HG03571 (cell line): ENCODE data around the gene MRPS34.
"Not testable (repeated sequence)": the region's sequence is repeated elsewhere in the genome, so short reads cannot be mapped to it uniquely, and the experiment has no call there.

Source experiments
- ATAC-seq: cut with Tn5 transposase; IDR thresholded peaks from one replicate; pipeline ENCODE4 v1.9.1; 2021; ENCODE audit not compliant: unreplicated experiment

The MRPS34 gene

DNA sequence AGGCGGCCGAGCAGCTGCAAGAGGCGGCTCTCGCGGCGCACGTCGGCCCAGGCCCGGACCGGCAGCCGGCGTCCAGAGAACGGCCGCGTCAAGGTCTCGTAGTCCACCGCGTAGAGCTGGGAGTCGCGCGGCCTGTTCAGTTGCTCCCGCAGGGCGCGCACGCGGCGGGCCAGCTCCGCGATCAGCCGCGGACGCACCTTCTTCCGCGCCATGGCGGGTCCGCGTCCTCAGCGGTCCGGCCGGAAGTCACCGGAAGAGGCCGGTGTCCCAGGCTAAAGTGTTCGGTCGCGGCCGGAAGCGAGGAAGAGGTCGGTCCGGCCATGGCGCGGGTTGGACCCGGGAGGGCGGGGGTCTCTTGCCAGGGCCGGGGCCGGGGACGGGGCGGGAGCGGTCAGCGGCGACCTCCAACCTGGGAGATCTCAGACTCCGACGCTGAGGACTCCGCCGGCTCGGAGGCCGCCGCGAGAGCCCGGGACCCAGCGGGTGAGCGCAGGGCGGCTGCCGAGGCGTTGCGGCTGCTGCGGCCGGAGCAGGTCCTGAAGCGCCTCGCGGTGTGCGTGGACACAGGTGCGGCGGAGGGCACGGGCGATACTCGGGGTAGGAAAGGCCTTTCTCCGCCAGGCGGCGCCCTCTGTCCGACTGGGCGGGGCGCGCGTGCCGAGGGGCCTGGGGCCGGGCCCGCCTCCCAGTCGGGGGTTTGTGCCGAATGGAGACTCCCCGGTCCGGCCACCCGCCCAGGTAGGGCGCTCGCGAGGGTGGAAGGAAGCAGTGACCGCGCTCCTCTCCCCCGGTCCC, at the start of gene MRPS34:
Gene MRPS34, minus strand, starts transcription at position 227 of the 795 bp plus-strand sequence. Its CDS starts 15 bp downstream, at position 212.
- peak; percentile 40 for ATAC-seq

DNA sequence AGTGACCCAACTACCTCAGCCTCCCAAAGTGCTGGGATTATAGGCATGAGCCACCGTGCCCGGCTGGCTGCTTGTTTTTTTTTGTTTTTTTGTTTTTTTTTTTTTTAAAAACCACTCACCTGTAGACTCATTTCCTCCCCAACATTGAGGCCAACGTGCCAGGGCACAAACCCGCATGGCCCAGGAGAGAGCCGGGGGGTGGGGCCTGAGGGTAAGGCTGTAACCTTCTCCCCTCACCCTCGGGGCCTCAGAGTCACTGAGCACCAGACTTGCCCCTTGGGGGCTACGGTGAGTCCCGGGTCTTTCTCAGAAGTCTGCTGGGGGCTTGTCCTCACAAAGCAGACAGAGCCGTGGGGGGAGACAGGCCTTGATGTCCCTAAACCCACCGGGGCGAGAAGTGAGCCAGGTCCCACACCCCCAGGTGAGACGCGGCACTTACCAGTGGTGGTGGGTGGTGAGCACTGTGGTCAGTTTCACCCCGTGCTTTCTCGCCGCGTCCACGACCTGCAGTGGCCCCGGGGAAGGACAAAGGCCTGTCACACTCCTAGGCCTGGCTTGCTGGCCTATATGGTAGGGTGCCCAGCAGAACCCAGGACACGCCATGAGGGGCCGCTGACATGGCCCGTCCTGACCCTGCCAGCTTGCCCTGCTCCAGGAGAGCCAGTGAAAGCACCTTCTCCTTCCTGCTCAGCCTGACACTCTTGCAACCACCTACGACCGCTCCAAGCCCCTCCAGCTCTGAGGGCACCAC, 49.1 kb upstream of the MRPS34 start:
- ATAC-seq, result no peak

DNA sequence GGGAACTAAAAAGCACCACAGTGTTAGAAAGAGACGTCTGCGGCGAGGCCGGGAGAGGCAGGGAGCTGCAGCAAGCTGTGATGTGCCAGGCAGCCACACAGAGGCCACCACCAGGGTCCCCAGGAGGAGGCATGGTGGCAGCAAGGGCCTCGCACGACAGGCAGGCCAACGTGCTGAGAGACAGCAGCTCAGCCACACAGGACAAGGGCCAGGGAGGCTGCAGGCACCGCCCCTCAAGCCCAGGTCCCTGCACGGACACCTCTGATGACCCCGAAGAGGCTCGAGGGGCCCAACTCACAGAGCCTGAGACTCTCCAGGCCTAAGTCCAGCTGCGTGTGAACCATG, 48.0 kb upstream of the MRPS34 start:
- no peak for ATAC-seq

DNA sequence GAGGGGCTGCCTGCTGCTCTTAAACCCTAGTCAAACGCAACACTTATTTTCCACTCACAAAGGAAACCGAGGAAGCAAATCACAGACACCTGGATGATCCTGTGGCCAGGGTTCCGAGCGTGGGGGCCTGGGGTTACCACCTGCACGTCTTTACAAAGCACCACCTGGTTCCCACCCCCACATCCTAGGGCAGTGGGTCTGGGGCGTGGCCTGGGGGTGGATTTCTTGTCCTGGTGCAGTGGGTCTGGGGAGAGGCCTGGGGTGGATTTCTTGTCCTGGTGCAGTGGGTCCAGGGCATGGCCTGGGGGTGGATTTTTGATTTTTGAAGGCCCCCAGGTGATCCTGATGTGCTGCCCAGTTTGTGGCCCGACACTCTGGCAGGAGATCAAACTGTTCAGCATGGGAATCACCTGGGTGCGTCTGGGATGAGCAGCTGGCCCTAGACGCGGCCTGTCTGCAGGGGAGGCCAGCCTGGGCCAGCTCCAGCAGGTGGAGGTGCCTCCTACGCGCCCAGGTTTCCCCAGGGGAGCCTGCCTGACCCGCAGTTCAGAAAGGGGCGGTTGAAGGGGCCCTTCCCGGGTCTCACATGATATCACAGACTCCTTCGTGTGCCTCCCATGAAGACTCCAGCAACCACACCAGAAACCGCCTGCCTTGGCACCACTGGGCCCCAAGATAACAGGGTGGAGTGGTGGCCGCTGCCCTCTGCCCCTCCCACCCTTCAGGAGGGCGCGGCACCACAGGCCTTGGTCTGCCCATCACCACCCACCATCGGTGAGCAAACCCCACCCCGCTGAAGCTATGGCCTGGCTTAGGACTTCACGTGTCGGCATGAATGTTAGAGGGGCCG, 47.4 kb upstream of the MRPS34 start:
- ATAC-seq, result no peak

DNA sequence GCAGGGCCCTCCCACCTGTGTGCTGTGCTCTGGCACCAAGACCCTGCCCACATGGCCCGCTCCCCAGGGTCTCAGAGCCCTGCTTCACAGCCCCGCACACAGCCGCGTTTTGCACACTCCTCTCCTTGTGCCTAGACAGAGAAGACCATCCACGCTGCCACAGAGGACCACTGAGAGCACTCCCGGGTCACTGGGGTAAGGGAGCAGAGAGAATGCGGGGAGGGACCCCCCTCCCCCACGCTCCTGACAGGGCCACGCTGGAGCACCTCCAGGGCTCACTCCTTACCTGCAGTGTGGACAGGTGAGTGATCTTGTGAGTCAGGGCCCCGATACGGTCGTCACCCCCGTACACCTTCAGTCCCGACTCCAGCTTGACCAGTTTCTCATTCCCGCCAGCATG, 46.7 kb upstream of the MRPS34 start:
- ATAC-seq, result no peak

DNA sequence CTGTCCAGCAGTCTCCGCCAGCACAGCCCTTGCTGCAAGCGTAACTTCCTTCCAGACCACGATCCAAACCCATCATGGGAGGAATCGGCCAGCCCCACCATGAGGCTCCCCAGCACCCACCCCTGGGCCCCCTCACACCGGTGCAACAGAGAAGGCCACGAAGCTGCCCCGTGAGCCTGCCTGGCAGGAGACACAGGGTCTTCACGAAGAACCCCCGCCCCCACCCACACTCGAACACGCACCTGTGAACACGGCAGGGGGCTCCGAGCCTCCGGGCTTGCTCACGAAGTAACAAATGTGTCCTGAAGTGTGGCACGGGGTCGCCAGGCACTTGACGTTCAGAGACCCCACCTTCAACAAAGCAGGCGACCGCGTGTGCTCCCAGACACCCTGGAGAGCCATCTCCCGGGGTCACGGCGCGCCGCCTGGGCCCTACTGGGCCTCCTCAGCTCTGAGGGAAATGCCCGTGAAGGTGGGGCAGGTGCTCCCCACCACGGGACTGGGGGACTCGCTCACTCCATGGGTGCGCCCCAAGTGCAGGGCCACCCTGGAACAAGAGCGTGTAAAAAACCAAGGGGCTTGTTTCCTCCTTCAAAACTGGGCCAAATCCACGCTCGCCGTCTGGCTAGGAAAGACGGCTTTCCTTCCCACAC, 46.1 kb upstream of the MRPS34 start:
- no peak for ATAC-seq

DNA sequence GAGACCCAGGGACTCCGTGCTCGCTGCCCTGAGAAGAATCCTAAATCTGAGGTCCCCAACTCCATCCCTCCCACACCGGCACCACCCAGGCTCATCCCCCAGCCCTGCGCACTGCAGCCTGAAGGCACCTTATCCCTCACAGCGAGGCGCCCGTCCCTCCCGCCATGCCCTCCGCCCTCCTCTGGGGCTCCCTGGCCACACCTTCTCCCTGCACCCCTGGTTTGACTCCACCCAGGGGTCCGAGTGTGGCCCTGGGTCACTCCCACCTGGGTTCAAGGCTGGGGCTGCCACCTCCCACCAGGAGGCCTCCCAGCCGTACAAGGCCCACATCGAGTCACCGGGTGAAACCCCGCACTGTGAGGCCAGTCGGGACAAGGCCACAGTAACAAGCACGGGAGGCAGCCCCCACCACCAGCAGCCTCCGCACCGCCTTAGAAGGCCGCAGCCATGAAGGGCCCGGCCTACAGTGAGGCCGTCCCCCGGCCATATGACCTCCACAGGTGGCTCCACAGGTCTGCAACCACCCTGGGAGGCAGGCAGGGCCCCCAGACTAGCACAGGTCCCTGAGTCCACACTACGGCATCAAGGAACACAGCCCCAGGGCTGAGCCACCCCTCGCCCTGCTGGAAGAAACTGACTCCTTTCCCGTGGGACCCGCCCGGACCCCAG, 45.4 kb upstream of the MRPS34 start:
- ATAC-seq, result no peak

DNA sequence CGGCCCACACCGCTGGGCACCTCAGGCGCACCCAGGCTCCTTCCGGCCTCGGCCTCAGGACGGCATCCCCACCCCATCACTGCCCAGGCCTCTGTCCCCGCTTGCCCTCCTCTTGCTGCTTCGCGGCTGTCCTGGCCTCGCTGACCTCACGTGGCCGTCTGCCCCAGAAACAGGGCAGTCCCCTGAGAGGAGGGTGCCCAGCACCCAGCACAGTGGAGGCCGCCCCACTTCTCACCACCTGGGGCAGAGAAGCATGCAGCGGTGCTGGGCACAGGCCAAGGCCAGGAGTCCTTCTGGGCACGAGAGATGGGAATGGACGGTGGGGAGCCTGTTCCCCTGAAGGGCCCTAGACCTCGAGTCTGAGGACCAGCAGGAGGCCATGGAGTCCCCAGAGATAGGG, 44.8 kb upstream of the MRPS34 start:
- ATAC-seq, result no peak

DNA sequence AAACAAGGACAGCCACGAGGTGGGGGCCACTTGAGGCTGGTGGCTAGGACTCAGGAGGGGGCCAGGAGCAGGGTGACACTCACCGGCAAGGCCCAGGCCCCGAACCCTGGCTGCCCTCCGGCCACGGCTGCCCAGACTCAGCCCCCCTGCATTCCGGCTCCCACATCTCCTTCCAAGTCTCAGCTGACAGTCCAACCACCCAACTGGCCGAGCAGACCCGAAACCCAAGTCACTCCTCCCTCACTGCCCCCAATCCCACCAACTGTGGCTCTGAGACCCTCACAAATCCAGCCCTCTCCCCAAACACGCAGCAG, 44.3 kb upstream of the MRPS34 start:
- no peak for ATAC-seq

DNA sequence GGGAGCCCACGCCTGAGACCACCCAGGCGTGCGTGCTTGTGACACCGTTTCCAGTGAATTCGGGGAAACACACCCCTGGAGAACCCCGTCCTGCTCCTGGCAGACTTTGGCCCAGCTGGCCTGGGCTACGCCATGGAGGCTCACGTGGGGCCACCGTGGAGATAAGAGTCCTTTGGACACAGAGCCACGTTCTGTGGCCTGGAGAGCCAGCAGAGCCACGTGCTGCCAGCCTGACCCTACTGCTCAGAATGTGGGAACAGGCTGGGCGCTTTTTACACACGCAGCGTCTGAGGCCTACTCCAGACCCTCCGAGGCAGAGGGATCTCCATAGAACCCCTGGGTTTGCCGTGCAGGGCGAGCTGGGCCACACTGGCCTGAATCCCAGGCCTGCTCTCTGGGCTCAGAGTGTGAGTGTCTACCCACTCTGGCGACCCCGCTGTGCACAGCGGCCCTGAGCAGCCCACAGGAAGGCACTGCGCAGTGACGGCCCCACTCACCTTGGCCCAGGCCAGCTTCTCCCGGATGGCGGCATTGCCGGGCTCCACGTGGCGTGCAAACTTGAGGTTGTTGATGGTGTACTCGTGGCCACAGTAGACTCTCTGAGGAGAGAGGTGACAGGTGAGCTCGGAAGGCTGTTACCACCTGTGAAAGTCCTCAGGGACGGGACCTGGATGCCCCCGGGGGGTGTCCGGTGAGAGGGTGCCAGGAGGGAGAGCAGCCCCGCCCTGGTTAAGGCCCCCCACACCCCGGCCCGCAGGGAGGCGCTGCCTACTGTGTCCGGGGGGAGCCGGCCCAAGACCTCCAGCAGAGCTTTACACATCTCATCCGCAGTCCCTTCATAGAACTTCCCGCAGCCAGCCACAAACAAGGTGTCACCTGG, 43.7 kb upstream of the MRPS34 start:
- ATAC-seq, result no peak

DNA sequence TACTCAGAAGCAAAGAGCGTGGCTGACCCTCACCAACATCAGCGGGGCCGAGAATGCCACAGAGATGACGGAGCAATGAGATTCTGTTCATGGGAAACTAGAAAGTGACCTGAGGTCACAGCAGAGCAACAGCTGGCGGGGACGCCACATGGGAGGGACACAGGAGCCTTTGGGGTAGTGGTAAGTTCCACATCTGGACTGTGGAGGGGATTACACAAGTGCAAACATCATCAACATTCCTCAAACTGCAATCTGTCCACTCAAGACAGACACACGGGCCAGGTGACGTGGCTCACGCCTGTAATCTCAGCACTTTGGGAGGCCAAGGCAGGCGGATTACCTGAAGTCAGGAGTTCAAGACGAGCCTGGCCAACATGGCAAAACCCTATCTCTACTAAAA, 42.5 kb upstream of the MRPS34 start:
- no peak for ATAC-seq

DNA sequence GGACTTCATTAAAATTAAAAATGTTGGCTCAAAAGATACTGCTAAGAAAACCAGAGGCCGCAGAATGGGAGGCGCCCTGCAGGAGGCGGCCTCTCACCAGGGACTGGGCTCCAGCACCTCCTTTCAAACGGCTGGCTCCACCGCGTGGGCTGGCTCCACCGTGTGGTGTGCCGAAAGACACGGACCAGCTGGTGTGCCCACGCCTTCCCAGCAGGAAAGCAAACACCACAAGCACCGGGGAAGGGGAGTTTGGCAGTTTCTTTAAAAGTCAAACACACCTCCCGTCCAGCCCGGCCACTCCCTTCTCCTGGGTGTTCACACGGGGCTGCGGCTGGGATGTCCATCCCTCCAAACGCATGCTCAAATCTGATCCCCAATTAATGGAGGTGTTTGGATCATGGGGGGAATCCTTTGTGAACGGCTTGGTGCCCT, 39.8 kb upstream of the MRPS34 start:
- ATAC-seq, result no peak

DNA sequence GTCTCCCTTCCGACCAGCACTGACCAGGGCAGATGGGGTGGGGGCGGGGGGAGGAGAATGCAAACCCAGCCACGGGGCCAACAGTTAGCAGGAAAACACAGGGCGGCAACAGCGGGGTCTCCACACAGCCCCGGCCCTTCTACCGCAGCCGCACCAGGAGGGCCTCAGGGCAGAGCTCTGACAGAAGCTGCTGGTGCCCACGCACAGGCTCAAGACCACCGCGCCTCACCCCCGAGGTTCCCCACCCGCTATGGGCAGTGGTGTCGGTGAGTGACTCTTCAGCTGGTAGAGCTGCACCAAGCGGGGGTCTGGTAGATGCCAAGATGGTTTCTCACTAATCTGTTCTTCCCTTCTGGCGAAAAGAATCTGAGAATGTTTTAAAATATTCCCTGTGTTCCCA, 37.6 kb upstream of the MRPS34 start:
- no peak for ATAC-seq

DNA sequence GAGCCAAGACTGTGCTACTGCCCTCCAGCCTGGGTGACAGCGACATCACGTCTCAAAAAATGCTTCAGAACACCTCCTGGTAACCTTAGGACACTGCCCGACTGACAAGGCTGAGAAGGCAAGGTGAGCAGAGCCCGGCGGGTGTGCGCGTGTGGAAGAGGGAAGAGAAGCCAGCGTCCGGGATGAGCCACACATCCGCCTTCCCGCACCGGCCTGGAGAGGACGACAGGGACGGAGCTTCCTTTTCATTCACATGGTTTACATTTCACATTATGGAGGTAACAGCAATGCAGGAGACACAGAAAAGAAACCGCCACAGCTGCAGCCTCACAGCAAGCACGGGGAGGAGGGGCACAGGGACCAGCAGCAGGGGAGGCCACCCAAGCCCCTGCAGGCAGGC, 37.2 kb upstream of the MRPS34 start:
- ATAC-seq, result no peak

DNA sequence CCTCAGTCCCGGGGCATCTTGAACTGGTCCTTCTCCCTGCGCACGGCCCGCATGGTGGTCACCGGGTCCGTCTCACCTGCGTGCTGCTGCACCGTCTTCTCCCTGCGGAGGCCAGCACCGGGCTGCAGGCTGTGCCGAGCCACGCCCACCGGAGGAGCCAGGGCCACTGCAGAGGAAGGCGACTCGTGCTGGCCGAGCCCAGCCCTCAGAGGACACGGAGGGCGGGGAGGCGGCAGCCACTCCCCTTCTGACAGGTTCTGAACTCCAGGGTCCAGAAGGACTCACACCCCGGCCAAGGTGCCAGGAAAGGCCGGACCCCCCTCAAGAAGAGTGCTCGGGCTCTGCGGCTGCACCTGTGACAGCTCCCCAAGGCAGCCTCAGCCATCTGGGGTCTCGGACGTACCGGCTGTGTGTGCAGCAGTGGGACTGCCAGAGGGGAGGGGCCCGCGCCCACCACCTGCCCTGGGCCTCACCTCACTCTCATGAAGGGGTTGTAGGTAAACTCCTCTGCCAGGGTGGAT, 36.4 kb upstream of the MRPS34 start:
- ATAC-seq, result no peak

DNA sequence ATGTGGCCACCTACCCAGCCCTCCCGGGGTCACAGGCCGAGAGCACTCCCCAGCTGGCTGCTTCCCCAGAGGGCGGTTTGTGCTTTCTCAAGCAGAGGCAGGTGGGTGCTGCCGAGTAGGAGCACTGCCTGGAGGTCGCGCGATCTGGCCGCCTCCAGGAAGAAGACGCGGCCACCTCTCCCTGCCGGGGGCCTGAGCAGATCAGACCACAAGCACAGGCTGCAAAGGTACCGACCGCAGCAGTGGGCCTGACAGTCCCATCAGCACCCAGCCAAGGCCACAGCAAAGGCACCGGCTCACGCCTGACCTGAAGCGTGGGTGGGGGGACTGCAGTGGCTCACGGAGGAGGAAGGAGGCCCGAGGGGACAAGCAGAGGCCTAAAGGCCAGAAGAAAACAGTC, 35.8 kb upstream of the MRPS34 start:
- no peak for ATAC-seq

DNA sequence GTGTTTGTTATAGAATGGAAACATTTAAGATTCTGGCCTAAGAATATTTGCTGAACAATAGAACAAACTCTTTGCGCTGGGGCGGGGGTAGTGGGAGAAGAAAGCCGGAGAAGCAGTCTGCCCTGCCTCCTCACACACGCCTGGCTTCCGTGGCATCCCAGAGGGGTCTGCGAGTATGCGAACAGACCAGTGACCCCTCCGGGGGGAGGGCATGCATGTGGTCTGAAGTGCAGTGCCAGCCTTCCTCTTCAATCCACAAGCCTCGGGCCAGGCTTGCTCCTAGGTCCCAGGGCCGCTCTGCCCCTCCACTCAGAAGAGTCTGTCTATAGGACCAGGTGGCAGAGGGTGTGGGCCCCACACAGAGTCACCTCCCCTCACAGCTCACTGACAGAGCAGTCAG, 34.7 kb upstream of the MRPS34 start:
- no peak for ATAC-seq

DNA sequence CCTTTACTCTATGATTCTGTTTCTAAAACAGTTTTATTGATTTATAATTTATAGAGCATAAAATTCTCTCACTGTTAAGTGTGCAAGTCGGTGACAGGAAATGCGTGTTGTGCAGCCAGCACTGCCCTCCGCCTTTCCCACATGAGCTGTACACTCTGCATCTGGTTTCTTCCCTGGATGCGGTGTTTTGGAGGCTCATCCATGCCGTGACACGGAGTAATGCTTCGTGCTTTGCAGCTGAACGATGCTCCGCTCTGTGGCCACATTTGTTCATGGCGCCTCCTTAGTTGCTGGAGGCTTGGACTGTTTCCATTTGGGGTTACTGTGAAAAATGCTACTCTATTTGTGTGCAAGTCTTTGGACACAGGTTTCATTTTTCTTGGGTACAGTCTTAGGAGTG, 27.8 kb upstream of the MRPS34 start:
- ATAC-seq, result no peak

DNA sequence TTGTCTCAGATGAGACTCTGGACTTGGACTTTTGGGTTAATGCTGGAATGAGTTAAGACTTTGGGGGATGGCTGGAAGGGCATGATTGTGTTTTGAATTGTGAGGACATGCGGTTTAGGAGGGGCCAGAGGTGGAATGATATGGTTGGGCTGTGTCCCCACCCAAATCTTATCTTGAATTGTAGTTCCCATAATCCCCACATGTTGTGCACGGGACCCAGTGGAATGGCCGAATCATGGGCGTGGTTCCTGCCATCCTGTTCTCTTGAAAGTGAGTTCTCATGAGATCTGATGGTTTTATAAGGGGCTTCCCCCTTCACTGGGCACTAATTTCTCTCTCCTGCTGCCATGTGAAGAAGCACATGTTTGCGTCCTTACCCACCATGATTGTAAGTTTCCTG, 26.3 kb upstream of the MRPS34 start:
- not testable (repeated sequence) for ATAC-seq
